MM.1S (cell line): ENCODE results near the gene MYLK3.

Experiments
- DNase-seq: peaks from one replicate; pipeline ENCODE4 v3.0.0-alpha.2; 2015
- H2AFZ ChIP-seq: fragments of 300-600 bp; sonication (generic); 2 replicates; pipeline ENCODE4 v1.6.0; 2016; ENCODE audit warnings: antibody characterized with exemption, low read length
- H3F3A ChIP-seq: fragments of 300-600 bp; sonication (generic); 2 replicates; pipeline ENCODE4 v1.6.1; 2016; ENCODE audit warnings: mild to moderate bottlenecking, antibody characterized with exemption, low read length, moderate library complexity, mixed read lengths; ENCODE audit not compliant: insufficient read depth
- H3K27ac ChIP-seq: fragments of 300-600 bp; sonication (generic); 2 replicates; pipeline ENCODE4 v1.5.1; 2016; ENCODE audit warnings: mild to moderate bottlenecking, low read length
- H3K27me3 ChIP-seq: fragments of 300-600 bp; sonication (generic); replicated peaks from 2 replicates; pipeline ENCODE4 v1.6.0; 2016; ENCODE audit warnings: low read length; ENCODE audit not compliant: insufficient read depth
- H3K36me3 ChIP-seq: fragments of 300-600 bp; sonication (generic); replicated peaks from 2 replicates; pipeline ENCODE4 v1.6.1; 2016; ENCODE audit warnings: mild to moderate bottlenecking, low read length, mixed read lengths; ENCODE audit not compliant: insufficient read depth
- H3K4me1 ChIP-seq: fragments of 300-600 bp; sonication (generic); 2 replicates; pipeline ENCODE4 v1.6.1; 2016; ENCODE audit warnings: low read length, mixed read lengths
- H3K4me2 ChIP-seq: fragments of 300-600 bp; sonication (generic); 2 replicates; pipeline ENCODE4 v1.6.0; 2016; ENCODE audit warnings: low read depth, low read length
- H3K4me3 ChIP-seq: fragments of 300-600 bp; sonication (generic); 2 replicates; pipeline ENCODE4 v1.5.1; 2016; ENCODE audit warnings: low read length, mixed read lengths
- H3K79me2 ChIP-seq: fragments of 300-600 bp; sonication (generic); 2 replicates; pipeline ENCODE4 v1.6.1; 2016; ENCODE audit warnings: mixed run types, low read length, mixed read lengths
- H3K9ac ChIP-seq: fragments of 300-600 bp; sonication (generic); 2 replicates; pipeline ENCODE4 v1.6.1; 2016; ENCODE audit warnings: low read length, mixed read lengths
- H3K9me2 ChIP-seq: fragments of 300-600 bp; sonication (generic); replicated peaks from 2 replicates; pipeline ENCODE4 v1.6.1; 2016; ENCODE audit warnings: mild to moderate bottlenecking, low read length, mixed read lengths; ENCODE audit not compliant: insufficient read depth
- H3K9me3 ChIP-seq: fragments of 300-600 bp; sonication (generic); replicated peaks from 2 replicates; pipeline ENCODE4 v1.6.1; 2016; ENCODE audit warnings: mild to moderate bottlenecking, low read length, mixed read lengths; ENCODE audit not compliant: insufficient read depth
- H4K20me1 ChIP-seq: fragments of 300-600 bp; sonication (generic); 2 replicates; pipeline ENCODE4 v1.6.1; 2016; ENCODE audit warnings: mild to moderate bottlenecking, low read length, moderate library complexity, mixed read lengths; ENCODE audit not compliant: insufficient read depth
- CTCF ChIP-seq: fragments of 300-600 bp; sonication (generic); IDR thresholded peaks from 2 replicates; pipeline ENCODE4 v1.5.1; 2016; ENCODE audit warnings: antibody characterized with exemption, low read length, mixed read lengths
- EZH2 ChIP-seq: fragments of 300-600 bp; sonication (generic); optimal IDR thresholded peaks from 2 replicates; pipeline ENCODE3; 2017; ENCODE audit warnings: low read depth, mild to moderate bottlenecking, antibody characterized with exemption, low read length, mixed read lengths
- EZH2phosphoT487 ChIP-seq: fragments of 300-600 bp; sonication (generic); IDR thresholded peaks from 2 replicates; pipeline ENCODE4 v1.6.1; 2018; ENCODE audit warnings: antibody characterized with exemption, low read length

Gene MYLK3

GRCh38 chr16:46717692-46718091 lies 30.5 kb downstream of the MYLK3 start:
- H3F3A ChIP-seq: no peaks in the 10 kb centered on the region
- H3K36me3 ChIP-seq: no peaks in the 10 kb centered on the region
- H3K4me2 ChIP-seq: no peak overlapping the region
- no peaks in the 10 kb centered on the region for H3K9me2 ChIP-seq
- no peaks in the 10 kb centered on the region for H3K9me3 ChIP-seq
- TF ChIP-seq EZH2phosphoT487: no peak
- no peak for TF ChIP-seq EZH2
- no peak for TF ChIP-seq CTCF
- DNase-seq: no peak
- no peak overlapping the region for H3K4me3 ChIP-seq
- H3K4me1 ChIP-seq: no peaks in the 10 kb centered on the region; the same call in 1 of the 2 replicates
- no peaks in the 10 kb centered on the region for H3K27me3 ChIP-seq
- H2AFZ ChIP-seq: no peak overlapping the region
- H3K27ac ChIP-seq: no peak overlapping the region
- H4K20me1 ChIP-seq: no peaks in the 10 kb centered on the region
- no peaks in the 10 kb centered on the region for H3K79me2 ChIP-seq
- H3K9ac ChIP-seq: no peak overlapping the region

- Histone ChIP-seq H3K27ac (no peak overlapping the region), H3K4me1 (no peaks in the 10 kb centered on the region; the same call in 1 of the 2 replicates), H4K20me1 (no peaks in the 10 kb centered on the region), H3K4me2 (no peak overlapping the region), H3K9me3 (no peaks in the 10 kb centered on the region), H3K9me2 (no peaks in the 10 kb centered on the region), H3K27me3 (no peaks in the 10 kb centered on the region), H3K36me3 (no peaks in the 10 kb centered on the region), H3K9ac (no peak overlapping the region), H3K79me2 (no peaks in the 10 kb centered on the region), H3F3A (no peaks in the 10 kb centered on the region), H3K4me3 (no peak overlapping the region), H2AFZ (no peak overlapping the region)
- TF ChIP-seq EZH2 (no peak), CTCF (no peak), EZH2phosphoT487 (no peak)
- DNase-seq: no peak
These were observed 32.3 kb downstream of the MYLK3 start for GRCh38 chr16:46715769-46716305.

GRCh38 chr16:46714797-46715591 lies 33.1 kb downstream of the MYLK3 start:
- Histone ChIP-seq H3K4me3 (no peak overlapping the region), H4K20me1 (no peaks in the 10 kb centered on the region), H3K27me3 (no peaks in the 10 kb centered on the region), H3K9me2 (no peaks in the 10 kb centered on the region), H3K4me1 (no peaks in the 10 kb centered on the region; the same call in 1 of the 2 replicates), H3K9ac (no peak overlapping the region), H3K4me2 (no peak overlapping the region), H3K27ac (no peak overlapping the region), H3K9me3 (no peaks in the 10 kb centered on the region), H2AFZ (no peak overlapping the region), H3K36me3 (no peaks in the 10 kb centered on the region), H3K79me2 (no peaks in the 10 kb centered on the region), H3F3A (no peaks in the 10 kb centered on the region)
- no peak for TF ChIP-seq EZH2phosphoT487
- TF ChIP-seq EZH2: no peak
- TF ChIP-seq CTCF: no peak
- DNase-seq: no peak
